Ovary (tissue), 3 donors: ENCODE measurements around the gene AIG1.

Source experiments
- CTCF ChIP-seq, 3 donors: fragments of 450-650 bp in 2 of 3; fragments of 200-600 bp in 1 of 3; IDR thresholded peaks; one replicate each; pipeline versions ENCODE4 v1.5.1 to v1.8.0; 2016 to 2022; ENCODE audit warnings: antibody characterized with exemption in 3 of 3, mild to moderate bottlenecking in 1 of 3
- EP300 ChIP-seq: sonication (generic); formaldehyde crosslinking; IDR thresholded peaks from one replicate; pipeline ENCODE4 v1.6.1; 2017; ENCODE audit warnings: antibody characterized with exemption
- donor health status: DM: no; HTN: no; CAD: no.

GRCh38 chr6:143021543-143021942 lies 39.1 kb upstream of the AIG1 start:
- TF ChIP-seq CTCF (IDR thresholded peaks at IDR 0.05) (no peak), EP300 (no peak)
